SU-DHL-6 (cell line): ENCODE measurements around the gene C14orf132.

Experiments
- EZH2phosphoT487 ChIP-seq: fragments of 200-600 bp; sonication (generic), shearing (Covaris generic); conservative IDR thresholded peaks from 2 replicates; pipeline ENCODE4 v1.6.1; 2018; ENCODE audit warnings: mild to moderate bottlenecking, antibody characterized with exemption, low read length, moderate library complexity, mixed read lengths
- TF ChIP-seq, protein P1 (sequence below): fragments of 200-600 bp; sonication (generic); IDR thresholded peaks from one replicate; pipeline ENCODE4 v1.5.1; 2017; ENCODE audit warnings: antibody characterized with exemption, mild to moderate bottlenecking, low read length, moderate library complexity; ENCODE audit not compliant: insufficient read depth, poor library complexity, severe bottlenecking

DNA sequence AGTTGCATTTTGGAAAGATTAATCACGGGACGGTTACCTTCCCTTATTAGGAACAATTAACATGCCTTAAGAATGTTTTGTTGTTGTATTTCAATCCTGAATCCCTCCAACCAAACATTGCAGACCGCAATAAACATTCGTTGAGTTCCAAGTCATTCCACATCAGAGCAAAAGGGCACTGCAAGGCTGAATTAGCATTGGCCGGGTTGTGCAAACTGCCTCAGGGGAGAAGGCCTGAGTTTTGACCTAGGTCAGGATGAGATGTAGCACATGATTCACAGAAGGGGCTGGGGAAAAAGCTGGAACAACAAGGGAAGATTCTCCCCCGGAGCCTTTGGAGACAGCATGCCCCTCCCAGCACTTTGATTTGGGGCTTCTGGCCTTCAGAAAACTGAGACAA lies 83.3 kb downstream of the C14orf132 start:
- TF ChIP-seq, protein P1, sequence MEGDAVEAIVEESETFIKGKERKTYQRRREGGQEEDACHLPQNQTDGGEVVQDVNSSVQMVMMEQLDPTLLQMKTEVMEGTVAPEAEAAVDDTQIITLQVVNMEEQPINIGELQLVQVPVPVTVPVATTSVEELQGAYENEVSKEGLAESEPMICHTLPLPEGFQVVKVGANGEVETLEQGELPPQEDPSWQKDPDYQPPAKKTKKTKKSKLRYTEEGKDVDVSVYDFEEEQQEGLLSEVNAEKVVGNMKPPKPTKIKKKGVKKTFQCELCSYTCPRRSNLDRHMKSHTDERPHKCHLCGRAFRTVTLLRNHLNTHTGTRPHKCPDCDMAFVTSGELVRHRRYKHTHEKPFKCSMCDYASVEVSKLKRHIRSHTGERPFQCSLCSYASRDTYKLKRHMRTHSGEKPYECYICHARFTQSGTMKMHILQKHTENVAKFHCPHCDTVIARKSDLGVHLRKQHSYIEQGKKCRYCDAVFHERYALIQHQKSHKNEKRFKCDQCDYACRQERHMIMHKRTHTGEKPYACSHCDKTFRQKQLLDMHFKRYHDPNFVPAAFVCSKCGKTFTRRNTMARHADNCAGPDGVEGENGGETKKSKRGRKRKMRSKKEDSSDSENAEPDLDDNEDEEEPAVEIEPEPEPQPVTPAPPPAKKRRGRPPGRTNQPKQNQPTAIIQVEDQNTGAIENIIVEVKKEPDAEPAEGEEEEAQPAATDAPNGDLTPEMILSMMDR: no peak
- TF ChIP-seq EZH2phosphoT487: no peak
